ENCODE results near the gene METAP2.
A peak's percentile ranks its signal among the peaks of the same experiment; 100 is the strongest.

Gene METAP2

GRCh38 chr12:95528431-95528830, 54.5 kb downstream of the METAP2 start:
- no peak for TF ChIP-seq CTCF (IDR thresholded peaks at IDR 0.05; ENCODE audit: low read depth, low read length)
- no peak for DNase-seq (ENCODE audit: low read depth in 2 of 2)
- H3K4me3 ChIP-seq (replicated peaks in 1 of 2; ENCODE audit: low read depth in 2 of 2, low read length in 2 of 2): no peak overlapping the region

- peak in 1 of 2 donors; percentile 17 for DNase-seq (ENCODE audit: low read depth in 2 of 2)
- H3K4me3 ChIP-seq (replicated peaks in 1 of 2; ENCODE audit: low read depth in 2 of 2, low read length in 2 of 2): no peak overlapping the region
- no peak for TF ChIP-seq CTCF (IDR thresholded peaks at IDR 0.05; ENCODE audit: low read depth, low read length)
These were observed 55.8 kb downstream of the METAP2 start for GRCh38 chr12:95529693-95530225.

GRCh38 chr12:95532851-95533250, 58.9 kb downstream of the METAP2 start:
- no peak overlapping the region for H3K4me3 ChIP-seq (replicated peaks in 1 of 2; ENCODE audit: low read depth in 2 of 2, low read length in 2 of 2)
- TF ChIP-seq CTCF (IDR thresholded peaks at IDR 0.05; ENCODE audit: low read depth, low read length): no peak
- DNase-seq (ENCODE audit: low read depth in 2 of 2): peak; percentile 50 to 62

GRCh38 chr12:95533985-95534384, 60.0 kb downstream of the METAP2 start:
- no peak for TF ChIP-seq CTCF (IDR thresholded peaks at IDR 0.05; ENCODE audit: low read depth, low read length)
- no peak for DNase-seq (ENCODE audit: low read depth in 2 of 2)
- H3K4me3 ChIP-seq (replicated peaks in 1 of 2; ENCODE audit: low read depth in 2 of 2, low read length in 2 of 2): no peak overlapping the region

- no peak overlapping the region for H3K4me3 ChIP-seq (replicated peaks in 1 of 2; ENCODE audit: low read depth in 2 of 2, low read length in 2 of 2)
- TF ChIP-seq CTCF (IDR thresholded peaks at IDR 0.05; ENCODE audit: low read depth, low read length): no peak
- no peak for DNase-seq (ENCODE audit: low read depth in 2 of 2)
These were observed 64.1 kb downstream of the METAP2 start for GRCh38 chr12:95538006-95538405.

GRCh38 chr12:95538656-95539055, 64.7 kb downstream of the METAP2 start:
- DNase-seq (ENCODE audit: low read depth in 2 of 2): no peak
- no peak for TF ChIP-seq CTCF (IDR thresholded peaks at IDR 0.05; ENCODE audit: low read depth, low read length)

GRCh38 chr12:95541436-95541835, 67.5 kb downstream of the METAP2 start:
- TF ChIP-seq CTCF (IDR thresholded peaks at IDR 0.05; ENCODE audit: low read depth, low read length): no peak
- no peak overlapping the region for H3K4me3 ChIP-seq (replicated peaks in 1 of 2; ENCODE audit: low read depth in 2 of 2, low read length in 2 of 2)
- DNase-seq (ENCODE audit: low read depth in 2 of 2): no peak

More at GRCh38 chr12:95538656-95539055, 64.7 kb downstream of the METAP2 start:
- no peak overlapping the region for H3K4me3 ChIP-seq (replicated peaks in 1 of 2; ENCODE audit: low read depth in 2 of 2, low read length in 2 of 2)
